Urothelium cell line (cell line): Measurements from ENCODE around the gene UBE2H.
"Not testable (repeated sequence)": the region's sequence is repeated elsewhere in the genome, so short reads cannot be mapped to it uniquely, and the experiment has no call there.

ENCODE experiments used
- DNase-seq: peaks from one replicate; pipeline ENCODE4 v3.0.0; 2011; ENCODE audit warnings: low spot score, mixed read lengths
- FAIRE-seq: peaks from 2 replicates; lab custom pipeline; 2011; peaks lifted over from hg19 to GRCh38; lab: Jason Lieb, UNC

UBE2H gene

DNA sequence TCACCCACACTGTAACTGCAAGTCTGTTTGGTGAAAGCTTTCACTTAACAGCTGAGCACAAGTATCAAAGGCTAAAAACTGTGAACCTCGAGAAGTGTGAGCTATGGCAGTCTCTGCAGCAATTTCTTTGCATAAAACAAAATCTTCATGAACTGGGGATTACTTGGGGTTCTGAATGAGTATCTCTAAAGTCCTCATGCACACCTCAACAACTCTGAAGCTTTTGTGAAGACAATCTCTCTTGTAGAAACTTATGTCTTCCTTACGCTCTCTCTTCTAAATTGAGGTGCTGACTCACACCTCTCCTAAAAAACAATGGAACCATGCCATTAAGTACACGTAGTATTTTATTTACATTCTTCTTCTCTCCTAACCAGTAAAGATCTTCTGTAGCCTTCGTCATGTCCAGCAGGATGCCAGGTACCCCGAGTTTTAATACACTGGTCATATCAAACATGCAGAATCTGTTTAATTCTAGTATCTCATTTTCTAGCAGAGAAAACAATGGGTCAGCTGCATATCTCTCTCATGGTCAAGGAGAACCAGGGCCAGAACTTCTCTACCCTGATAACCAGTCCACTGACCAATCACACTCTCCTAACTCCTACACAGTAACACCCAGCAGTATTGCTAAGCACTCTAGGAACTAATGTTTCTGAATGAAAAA, 76.9 kb downstream of the UBE2H start:
- DNase-seq (no peak), FAIRE-seq (no peak)

DNA sequence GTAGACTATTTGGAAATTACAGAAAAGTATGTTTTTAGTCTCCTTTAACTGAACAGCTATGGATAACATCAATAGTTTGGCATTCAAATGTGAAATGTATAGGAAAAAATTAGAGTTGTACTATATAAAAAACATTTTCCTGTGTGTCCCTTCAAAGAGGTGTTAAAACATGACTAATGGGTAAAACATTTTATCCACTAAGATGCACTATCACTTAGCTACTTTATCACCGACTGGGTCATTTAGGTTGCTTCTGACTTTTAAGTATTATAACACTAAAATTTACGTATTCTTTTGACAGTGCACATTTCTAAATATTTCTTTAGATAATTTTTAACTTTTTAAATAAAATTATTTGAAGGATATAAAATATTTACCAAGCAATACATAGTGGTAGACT, 77.6 kb downstream of the UBE2H start:
- no peak for FAIRE-seq

DNA sequence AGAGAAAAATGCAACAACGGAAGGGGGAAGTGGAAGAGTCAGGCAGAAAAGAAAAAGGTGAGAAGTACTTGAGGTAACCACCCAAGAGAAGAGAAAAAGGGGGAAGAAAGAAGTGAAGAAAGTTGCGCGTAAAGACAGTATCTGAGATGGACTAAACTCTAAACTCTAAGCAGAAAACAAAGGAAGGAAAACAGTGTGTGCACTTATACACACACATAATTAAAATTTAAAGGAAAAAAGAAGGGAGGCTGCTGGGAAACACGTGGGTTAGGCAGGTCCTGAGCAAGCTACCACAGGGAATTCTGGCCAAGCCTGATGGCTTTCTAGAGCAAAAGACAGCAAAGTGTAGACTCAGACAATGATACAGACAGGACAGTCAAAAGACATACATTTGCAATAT, 78.0 kb downstream of the UBE2H start:
- FAIRE-seq (no peak), DNase-seq (no peak)

More for the DNA sequence above, 77.6 kb downstream of the UBE2H start:
- DNase-seq, result no peak

DNA sequence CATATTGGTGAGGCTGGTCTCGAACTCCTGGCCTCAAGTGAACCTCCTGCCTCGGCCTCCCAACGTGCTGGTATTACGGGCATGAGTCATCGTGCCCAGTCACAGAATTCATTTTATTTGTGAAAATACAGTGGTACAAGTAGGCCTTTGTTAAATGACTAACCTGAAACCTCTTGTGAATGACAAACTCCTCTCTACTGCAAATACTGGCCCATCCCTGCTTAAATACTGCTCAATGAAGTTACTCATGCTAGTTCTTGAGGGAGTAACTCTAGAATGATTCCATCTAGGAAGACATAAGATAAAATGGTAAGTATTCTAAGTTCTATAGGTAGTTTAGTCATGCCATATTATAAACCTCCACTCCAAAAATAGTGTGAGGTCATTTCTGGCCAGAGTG, 80.7 kb downstream of the UBE2H start:
- no peak for DNase-seq
- no peak for FAIRE-seq

- DNase-seq (no peak), FAIRE-seq (no peak)
These were observed 82.1 kb downstream of the UBE2H start for GRCh38 chr7:129870668-129871067.

- no peak for DNase-seq
- no peak for FAIRE-seq
These were observed 86.5 kb downstream of the UBE2H start for GRCh38 chr7:129866251-129866650.

GRCh38 chr7:129865925-129866201, 86.9 kb downstream of the UBE2H start:
- DNase-seq, result no peak
- no peak for FAIRE-seq

DNA sequence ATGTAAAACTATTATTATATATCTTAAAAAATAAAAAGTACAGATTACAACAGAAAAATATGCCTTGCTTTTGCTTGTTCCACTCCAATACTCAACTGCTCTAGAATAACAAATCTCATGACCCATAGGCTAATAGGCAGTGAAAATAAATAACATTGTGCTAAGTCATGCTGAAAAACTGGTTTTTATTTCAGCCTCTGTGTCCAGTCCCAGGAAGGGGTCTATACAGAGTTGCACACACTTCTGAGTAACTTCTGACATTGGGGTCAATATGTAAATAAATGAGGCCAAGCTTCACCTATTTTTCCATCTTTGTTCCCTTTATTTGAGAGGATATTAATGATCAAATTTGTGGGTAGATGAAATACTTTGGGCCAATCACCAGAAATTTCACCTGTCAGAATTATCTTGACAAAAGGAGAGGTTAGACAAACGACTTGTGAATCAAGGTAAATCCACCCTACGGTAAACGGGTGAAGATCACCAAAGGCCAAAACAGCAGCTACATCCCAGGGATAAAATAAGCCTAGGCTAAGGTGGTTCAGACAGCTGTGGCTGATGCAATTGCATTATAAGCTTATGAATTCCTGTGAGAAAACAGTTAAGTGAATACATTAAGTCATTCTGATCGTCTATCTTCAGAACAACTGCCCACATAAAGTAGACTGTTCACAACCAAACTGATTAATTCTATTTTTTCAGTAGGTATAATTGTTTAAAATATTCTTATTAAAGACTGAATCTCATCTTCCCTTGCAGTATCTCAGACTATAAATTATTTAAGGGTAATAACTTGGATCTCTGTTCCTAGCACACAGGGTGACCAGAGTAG, 87.5 kb downstream of the UBE2H start:
- no peak for DNase-seq
- no peak for FAIRE-seq

DNA sequence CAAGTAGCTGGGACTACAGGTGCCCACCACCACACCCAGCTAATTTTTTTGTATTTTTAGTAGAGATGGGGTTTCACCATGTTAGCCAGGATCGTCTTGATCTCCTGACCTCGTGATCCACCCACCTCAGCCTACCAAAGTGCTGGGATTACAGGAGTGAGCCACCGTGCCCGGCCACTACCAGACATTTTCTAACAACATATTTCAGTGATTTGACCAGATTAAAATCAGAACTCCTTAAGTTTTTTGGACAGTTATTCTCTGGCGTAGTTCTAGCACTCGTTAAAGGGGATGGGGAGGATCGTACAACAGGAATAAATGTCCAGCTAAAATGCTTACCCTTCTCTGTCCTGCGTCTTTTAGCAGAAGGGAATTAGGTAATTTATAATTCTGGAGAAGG, 88.1 kb downstream of the UBE2H start:
- not testable (repeated sequence) for FAIRE-seq, DNase-seq

DNA sequence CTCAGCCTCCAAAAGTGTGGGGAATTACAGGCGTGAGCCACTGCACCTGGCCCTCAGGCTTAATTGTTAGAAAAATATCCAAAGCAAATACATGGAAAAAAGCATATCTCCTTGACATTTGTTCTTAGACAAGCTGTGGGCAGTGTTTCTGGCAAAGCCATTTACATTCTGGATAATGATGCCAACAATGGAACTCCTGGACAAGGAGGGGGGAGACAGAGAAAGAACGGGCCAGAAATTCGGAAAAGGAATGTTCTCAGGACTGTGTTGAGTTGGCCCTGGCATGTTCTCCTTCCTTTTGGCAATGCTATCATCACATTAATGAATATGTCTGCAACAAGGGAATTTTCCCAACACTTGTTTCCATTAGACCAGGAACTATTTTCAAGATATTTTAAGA, 88.7 kb downstream of the UBE2H start:
- DNase-seq (no peak), FAIRE-seq (no peak)

DNA sequence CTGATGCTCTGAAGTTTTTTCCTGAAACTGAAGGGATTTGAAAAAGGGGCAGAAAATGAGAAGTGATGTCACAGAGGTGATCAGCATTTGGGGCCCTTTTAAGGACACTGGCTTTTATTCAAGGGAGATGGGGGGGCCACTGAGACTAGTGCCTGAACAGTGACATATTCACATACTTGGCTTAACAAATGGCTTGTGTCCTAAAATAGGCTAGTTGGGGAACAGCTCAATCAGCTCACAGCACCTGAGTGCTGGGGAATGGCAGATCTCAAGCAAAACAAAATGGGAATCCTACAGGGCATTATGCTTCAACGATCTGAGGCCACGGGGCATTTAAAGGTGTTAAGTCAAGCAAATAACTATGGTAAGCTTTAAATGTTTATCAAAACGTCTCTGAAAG, 90.1 kb downstream of the UBE2H start:
- no peak for FAIRE-seq
- DNase-seq, result no peak

GRCh38 chr7:129860784-129861183, 92.0 kb downstream of the UBE2H start:
- not testable (repeated sequence) for FAIRE-seq, DNase-seq

- FAIRE-seq (no peak), DNase-seq (no peak)
These were observed 93.6 kb downstream of the UBE2H start for GRCh38 chr7:129859183-129859582.

DNA sequence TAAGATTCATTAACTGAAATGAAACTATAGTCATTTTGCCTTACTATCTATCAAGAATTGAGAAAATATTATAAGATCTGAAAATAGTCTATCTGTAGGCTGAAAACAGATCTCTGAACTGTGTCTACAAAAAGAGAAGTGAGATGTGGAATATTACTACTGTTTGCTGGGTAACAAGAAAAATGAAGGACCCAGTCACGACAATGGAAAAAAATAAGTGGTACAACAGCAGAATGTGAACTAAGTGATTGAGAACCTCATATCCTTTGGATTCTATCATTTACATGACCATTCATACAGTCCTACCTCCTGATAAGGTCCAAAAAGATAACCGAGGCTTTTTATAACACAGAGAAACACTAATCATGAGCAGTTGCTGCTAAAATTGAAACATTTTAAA, 94.3 kb downstream of the UBE2H start:
- DNase-seq (no peak), FAIRE-seq (no peak)

DNA sequence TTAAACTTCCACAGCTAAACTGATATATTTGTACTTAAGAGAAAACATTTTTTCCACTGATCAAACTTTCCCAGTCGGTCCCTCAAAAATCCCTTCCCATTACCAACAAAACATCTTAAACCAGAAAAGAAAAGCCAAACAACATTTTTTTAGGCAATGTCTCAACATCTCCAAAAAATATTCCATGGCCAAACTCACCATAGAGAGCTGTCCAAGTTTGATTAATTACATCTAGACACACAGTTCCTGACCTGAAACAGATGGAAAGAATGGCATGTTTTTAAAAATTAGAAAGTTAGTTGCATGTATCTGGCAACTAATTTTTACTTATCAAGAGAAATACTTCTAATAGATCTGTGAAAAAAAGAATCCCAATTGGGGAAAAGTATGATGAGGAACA, 95.4 kb downstream of the UBE2H start:
- DNase-seq, result no peak

GRCh38 chr7:129855935-129856717, 96.6 kb downstream of the UBE2H start:
- DNase-seq, result no peak
- no peak for FAIRE-seq

More for the DNA sequence above, 95.4 kb downstream of the UBE2H start:
- no peak for FAIRE-seq

GRCh38 chr7:129855234-129855673, 97.5 kb downstream of the UBE2H start:
- no peak for FAIRE-seq
- DNase-seq, result no peak

- FAIRE-seq, result no peak
- no peak for DNase-seq
These were observed 98.4 kb downstream of the UBE2H start for GRCh38 chr7:129854401-129854800.

- FAIRE-seq (no peak), DNase-seq (no peak)
These were observed 99.0 kb downstream of the UBE2H start for GRCh38 chr7:129853661-129854268.

DNA sequence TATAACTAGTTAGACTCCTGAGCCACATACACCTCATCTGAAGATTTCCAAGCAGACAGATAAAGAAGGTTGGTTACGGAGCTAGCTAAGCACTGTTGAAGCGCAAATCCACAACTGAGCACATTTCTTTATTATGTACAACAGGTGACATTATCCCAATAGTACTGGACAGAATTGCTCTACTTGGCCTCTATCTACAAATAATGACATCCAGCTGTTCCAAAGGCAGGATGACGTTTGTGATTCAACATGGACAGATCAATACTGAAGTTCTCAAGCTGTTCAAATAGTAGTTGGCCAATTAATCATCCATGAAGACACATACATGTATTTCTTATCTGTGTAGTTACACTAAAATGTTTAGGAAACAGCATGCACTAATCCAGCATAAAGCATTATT, 101.0 kb downstream of the UBE2H start:
- no peak for DNase-seq
- no peak for FAIRE-seq

GRCh38 chr7:129851174-129851573, 101.6 kb downstream of the UBE2H start:
- DNase-seq (no peak), FAIRE-seq (no peak)
